Measurements from ENCODE around the gene NCAM1.

DNA sequence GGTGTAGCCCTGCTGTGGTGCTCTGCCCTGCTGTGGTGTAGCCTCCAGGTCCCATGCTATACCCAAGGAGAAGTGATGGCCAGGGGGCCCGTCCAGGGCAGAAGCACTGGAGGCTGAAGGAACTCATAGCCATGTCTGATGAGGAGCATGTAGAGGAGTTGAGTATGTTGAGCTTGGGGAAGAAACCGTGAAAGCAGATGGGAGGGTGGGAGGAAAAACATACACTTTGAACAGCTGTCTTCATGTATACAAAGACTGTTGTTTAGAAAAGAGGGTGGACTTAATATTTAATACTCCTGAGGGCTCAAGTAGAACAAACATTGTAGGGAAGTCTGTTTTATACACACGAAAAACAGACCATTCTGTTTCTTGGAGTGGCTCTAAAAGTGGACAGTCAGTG, 326.6 kb downstream of the NCAM1 start:
- TF ChIP-seq, protein P1, sequence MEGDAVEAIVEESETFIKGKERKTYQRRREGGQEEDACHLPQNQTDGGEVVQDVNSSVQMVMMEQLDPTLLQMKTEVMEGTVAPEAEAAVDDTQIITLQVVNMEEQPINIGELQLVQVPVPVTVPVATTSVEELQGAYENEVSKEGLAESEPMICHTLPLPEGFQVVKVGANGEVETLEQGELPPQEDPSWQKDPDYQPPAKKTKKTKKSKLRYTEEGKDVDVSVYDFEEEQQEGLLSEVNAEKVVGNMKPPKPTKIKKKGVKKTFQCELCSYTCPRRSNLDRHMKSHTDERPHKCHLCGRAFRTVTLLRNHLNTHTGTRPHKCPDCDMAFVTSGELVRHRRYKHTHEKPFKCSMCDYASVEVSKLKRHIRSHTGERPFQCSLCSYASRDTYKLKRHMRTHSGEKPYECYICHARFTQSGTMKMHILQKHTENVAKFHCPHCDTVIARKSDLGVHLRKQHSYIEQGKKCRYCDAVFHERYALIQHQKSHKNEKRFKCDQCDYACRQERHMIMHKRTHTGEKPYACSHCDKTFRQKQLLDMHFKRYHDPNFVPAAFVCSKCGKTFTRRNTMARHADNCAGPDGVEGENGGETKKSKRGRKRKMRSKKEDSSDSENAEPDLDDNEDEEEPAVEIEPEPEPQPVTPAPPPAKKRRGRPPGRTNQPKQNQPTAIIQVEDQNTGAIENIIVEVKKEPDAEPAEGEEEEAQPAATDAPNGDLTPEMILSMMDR (IDR thresholded peaks at IDR 0.05): no peak
- TF ChIP-seq ZFX (IDR thresholded peaks at IDR 0.05; ENCODE audit: borderline replicate concordance): no peak

Measured in 22Rv1 (cell line).